ENCODE measurements around the gene PFKP.

PFKP gene

GRCh38 chr10:3132036-3133025, 65.0 kb downstream of the PFKP start:
- no peak for DNase-seq (ENCODE audit: low read depth in 2 of 3, low spot score in 2 of 3)

- no peak for DNase-seq (ENCODE audit: low read depth in 2 of 3, low spot score in 2 of 3)
Measured at GRCh38 chr10:3133948-3134347, 66.6 kb downstream of the PFKP start.

DNA sequence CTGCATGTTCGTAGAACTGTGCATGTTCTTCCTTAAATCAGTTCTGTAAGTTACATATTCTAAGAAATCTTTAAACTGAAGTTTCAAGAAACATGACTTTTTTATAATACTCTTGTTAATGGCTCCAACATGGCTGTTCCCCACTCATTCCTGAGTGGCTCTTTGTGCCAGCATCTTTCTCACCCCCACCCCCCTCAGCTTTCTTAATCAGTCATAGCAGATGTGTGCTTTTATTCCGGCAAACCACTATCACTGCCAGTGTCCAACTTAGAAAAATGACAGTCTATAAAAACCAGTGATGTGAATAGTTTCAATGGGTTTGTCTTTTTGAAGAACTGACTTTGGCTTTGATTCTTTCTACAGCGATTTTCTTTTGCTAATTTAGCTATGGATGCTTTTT, 67.7 kb downstream of the PFKP start:
- DNase-seq (ENCODE audit: low read depth in 2 of 3, low spot score in 2 of 3) = no peak

DNA sequence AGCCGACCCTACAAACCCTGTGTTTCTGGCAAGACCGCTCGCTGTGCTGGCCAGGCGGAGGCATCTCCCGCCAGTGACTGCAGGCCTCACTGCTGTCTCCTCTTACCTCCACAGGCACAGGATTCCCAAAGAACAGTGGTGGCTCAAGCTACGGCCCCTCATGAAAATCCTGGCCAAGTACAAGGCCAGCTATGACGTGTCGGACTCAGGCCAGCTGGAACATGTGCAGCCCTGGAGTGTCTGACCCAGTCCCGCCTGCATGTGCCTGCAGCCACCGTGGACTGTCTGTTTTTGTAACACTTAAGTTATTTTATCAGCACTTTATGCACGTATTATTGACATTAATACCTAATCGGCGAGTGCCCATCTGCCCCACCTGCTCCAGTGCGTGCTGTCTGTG, 69.0 kb downstream of the PFKP start:
- no peak for DNase-seq (ENCODE audit: low read depth in 2 of 3, low spot score in 2 of 3)

DNA sequence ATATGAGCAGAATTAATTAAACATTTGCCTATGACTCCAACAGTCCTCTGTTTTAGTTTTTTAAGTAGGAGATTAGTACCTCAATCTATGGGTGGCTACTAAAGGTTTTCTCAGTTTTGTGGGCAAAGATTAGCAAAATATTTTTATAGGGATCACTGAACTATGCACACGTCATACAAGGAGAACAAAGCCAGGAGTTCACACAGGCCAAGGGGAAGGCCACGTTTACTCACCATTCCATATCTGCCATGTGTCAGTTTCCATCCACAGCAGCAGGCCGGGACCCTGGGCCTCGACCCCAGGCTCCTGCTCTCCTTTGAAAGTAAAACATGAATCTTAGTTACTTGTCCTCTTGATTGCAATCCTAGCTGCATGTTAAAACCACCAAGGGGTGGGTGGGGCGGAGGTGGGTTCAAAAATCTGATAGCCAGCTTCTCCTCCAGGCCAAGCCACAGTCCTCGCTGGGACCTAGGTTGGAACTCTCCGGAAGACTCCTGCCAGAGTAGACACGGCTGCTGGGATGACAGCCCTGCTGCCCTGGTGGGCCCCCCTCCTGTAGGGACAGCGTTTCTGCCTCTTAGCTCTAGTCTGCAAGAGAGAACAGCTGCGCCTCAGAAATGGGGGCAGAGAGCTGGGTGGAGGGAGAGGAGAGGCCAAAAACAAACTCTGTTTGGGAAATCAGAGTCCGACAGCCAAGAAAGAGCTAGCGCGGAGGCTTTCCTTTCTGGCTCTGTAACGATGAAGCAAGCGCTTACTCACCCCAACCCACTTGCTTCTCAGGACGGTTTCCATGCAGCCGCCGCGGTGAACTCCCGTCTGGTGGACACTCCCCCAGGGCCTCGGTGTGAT, 69.6 kb downstream of the PFKP start:
- no peak for DNase-seq (ENCODE audit: low read depth in 2 of 3, low spot score in 2 of 3)

- DNase-seq (ENCODE audit: low read depth in 2 of 3, low spot score in 2 of 3) = no peak
Measured at GRCh38 chr10:3137958-3138726, 70.8 kb downstream of the PFKP start.

DNA sequence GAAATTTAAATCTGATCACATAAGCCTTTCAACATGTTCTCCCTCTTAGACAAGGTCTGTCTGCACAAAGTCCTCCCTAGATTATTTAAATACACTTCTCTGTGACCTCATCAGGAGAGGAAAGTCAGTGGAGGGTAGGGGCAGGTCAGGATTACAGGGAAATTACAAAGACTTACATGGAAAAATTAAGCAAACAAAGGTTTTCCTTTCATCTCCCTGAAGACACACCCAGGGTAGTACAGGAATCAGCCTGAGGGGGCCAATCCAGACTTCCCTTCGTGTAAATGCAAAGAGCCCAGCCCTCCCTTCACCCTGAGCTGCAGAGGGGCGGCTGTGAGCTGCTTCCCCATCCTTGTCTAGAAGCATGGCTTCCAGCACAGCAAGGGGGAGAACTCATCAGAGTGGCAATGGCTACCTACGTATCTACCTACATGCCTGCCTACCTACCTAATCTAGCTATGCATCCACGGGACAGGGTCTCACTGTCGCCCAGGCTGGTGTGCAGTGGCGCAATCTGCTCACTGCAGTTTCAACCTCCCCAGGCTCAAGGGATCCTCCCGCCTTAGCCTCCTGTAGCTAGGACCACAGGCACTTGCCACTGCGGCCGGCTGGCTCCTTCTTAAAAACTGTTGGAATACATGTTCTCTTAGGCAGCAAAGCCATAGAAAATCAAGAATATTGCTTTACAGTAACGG, 72.0 kb downstream of the PFKP start:
- no peak for DNase-seq (ENCODE audit: low read depth in 2 of 3, low spot score in 2 of 3)

GRCh38 chr10:3140280-3140679, 72.9 kb downstream of the PFKP start:
- DNase-seq (ENCODE audit: low read depth in 2 of 3, low spot score in 2 of 3) = no peak

GRCh38 chr10:3141351-3142005, 74.1 kb downstream of the PFKP start:
- no peak for DNase-seq (ENCODE audit: low read depth in 2 of 3, low spot score in 2 of 3)

GRCh38 chr10:3142146-3142875, 75.0 kb downstream of the PFKP start:
- DNase-seq (ENCODE audit: low read depth in 2 of 3, low spot score in 2 of 3) = no peak

- no peak for DNase-seq (ENCODE audit: low read depth in 2 of 3, low spot score in 2 of 3)
Measured at GRCh38 chr10:3143366-3143765, 76.0 kb downstream of the PFKP start.

GRCh38 chr10:3143791-3144434, 76.6 kb downstream of the PFKP start:
- DNase-seq (ENCODE audit: low read depth in 2 of 3, low spot score in 2 of 3) = no peak

- DNase-seq (ENCODE audit: low read depth in 2 of 3, low spot score in 2 of 3) = no peak
Measured at GRCh38 chr10:3145366-3145765, 78.0 kb downstream of the PFKP start.

- DNase-seq (ENCODE audit: low read depth in 2 of 3, low spot score in 2 of 3) = no peak
Measured at GRCh38 chr10:3146289-3146688, 78.9 kb downstream of the PFKP start.

GRCh38 chr10:3147117-3147820, 79.9 kb downstream of the PFKP start:
- DNase-seq (ENCODE audit: low read depth in 2 of 3, low spot score in 2 of 3) = no peak

DNA sequence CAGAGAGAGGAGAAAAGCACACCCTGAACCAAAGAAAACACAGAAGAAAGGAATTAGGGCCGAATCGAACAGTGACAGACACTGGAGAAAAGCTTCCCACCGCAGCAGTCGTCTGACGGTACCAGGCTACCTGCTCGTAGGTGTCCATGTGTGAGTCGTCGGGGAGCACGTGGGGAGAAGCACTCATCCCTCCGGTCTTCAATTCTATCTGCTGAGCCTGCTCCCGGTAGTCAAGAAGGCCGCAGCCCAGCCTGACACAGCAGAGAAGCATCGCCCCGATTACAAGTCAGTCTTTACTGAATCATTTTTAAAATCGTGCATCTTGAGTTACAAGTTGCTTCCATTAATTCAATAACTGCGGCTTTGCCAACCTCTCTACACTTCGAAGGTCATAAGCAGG, 80.7 kb downstream of the PFKP start:
- no peak for DNase-seq (ENCODE audit: low read depth in 2 of 3, low spot score in 2 of 3)

- DNase-seq (ENCODE audit: low read depth in 2 of 3, low spot score in 2 of 3) = no peak
Measured at GRCh38 chr10:3148994-3149393, 81.6 kb downstream of the PFKP start.

DNA sequence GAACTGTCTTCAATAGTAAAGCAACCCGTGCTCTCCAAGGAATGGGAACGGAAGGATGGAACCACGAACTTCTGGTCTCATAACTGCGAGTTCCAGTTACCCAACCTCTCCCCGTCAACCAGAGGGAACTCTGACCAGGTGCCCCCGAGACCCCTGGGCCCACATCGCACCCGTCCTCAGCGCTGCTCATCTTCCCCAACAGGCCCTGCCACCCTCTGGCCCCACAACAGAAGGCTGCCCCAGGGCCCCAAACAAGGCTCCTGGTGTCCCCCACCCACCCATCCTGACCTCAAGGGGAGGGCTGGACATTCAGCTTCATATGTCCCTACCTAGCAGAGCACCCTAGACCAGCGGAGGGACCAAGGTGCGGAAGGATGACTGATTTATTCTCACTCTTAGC, 82.6 kb downstream of the PFKP start:
- DNase-seq (ENCODE audit: low read depth in 2 of 3, low spot score in 2 of 3) = no peak

All from activated CD8-positive, alpha-beta memory T cell treated with anti-CD3 and anti-CD28 coated beads for 48 hours (primary cell).